GM19397 (cell line): ENCODE data around the gene ZNF593OS.

Source experiments
- ATAC-seq: cut with Tn5 transposase; IDR thresholded peaks from one replicate; pipeline ENCODE4 v1.9.1; 2021; ENCODE audit warnings: mild to moderate bottlenecking, moderate library complexity; ENCODE audit not compliant: unreplicated experiment

Gene ZNF593OS

DNA sequence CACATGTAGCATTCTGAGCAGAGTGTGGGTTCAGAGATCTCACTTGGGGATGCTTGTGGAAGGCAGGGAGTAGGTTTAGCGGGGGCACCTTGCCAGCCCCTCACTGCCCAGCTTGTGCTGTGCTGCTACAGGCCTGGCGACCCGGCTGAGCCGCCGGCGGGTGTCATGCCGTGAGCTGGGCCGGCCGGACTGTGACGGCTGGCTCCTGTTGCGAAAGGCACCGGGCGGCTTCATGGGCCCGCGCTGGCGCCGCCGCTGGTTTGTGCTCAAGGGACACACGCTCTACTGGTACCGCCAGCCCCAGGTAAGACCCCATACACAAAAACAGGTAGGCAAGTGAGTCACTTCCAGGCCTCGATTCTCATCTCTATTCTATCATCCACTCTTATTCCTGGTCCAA is 13.3 kb upstream of the ZNF593OS start:
- ATAC-seq: no peak

DNA sequence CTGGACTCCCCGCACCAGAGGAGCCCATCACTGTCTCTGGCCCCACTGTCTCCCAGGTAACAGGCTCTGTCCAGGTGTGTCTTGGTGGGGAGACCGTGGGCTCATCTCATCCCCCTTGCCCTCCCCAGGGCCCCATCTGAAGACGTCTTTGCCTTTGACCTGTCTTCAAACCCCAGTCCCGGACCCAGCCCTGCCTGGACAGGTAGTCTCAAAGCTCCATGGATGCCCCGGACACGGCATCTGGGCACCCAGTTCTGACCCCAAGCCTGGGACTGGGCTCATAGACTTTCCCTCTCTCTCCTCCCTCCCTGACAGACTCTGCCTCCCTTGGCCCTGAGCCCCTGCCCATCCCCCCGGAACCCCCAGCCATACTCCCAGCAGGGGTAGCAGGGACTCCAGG is 12.5 kb upstream of the ZNF593OS start:
- no peak for ATAC-seq

DNA sequence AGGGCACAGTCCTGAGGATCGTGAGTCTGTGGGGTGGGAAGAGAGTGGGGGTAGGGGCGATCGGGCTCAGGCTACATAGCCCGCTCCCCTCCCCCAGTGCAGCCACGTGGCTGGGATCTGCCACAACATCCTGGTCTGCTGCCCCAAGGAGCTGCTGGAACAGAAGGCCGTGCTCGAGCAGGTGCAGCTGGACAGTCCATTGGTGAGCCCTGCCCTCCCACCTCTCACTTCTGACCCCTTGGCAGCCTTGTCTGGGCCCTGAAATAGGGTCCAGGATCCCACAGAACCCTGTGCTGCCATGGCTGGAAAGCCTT is 10.7 kb upstream of the ZNF593OS start:
- no peak for ATAC-seq

DNA sequence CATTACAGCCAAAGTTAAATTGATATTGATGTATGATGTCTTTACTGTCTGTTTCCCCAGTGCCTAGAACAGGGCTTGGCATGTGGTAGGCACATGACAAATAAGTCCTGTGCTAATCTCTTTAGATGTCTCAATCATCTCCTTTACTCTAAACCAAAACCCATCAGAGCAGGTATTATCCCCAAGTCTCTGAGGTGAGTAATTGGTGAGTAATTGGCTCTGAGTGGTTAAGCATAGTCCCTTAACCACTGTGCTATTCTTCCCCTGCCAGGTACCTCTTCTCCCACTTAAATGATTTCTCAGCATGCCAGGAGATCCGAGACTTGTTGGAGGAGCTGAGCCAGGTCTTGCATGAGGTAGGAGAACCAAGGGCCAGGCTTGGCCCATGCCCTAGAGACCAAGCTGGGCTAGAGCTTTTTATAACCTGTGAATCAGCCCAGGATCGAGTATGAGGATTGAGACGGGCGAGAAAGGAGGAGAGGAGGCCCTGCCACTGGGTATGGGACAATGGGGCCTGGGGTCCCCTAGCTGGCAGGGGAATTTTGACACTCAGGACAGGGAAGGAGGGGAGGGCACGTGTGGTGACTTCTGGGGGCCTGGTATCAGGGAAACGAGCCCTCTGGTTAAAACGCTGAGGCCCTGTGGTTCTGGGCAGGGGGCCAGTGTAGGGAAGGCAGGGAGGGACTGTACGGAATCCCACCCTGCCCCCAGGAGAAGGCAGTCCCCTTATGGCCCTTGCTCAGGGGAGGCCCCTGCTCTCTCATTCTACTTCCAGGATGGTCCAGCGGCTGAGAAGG is 10.2 kb upstream of the ZNF593OS start:
- no peak for ATAC-seq

DNA sequence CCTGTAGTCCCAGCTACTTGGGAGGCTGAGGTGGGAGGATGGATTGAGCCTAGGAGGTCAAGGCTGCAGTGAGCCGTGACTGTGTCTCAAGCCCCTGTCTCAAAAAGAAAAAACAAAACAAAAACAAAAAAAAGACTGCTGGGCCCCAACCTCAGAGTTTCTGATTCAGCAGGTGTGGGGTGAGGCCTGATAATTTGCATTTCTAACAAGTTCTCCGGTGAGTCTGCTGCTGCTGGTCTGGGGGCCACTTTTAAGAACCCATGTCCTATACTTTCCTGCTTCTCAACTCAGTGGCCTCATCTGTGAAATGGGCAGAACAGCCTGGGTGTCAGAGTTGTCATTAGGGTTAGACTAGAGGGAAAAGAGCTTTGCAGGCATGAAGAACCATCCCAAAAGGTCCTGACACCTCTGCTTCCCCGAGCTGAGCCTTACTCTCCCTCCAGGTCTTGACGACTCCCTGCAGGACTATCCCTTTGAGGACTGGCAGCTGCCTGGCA is 8.4 kb upstream of the ZNF593OS start:
- ATAC-seq: no peak

DNA sequence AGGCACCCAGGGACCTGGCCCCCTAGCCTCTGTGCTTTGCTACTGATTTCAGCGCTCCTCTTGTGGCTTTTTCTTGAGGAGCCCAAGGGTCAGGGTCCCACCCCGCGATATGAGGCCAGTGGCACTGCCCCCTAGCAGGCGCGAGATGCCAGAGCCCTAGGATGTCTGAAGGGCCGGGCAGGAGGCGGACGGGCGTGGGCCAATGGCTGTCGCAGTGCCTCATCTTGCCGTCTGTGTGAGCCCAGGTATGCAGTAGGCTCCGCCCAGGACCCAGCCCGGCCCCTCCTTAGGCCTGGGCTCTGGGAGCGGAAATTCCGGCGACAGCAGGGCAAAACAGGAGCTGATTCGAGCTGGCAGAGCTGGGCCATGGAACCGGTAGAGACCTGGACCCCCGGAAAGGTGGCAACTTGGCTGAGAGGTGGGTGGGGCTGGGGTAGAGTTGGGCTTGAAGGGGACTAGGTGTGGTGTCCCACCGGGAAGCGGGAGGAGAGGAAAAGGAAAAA is 5.6 kb upstream of the ZNF593OS start, which contains the start of gene CNKSR1:
Gene CNKSR1, plus strand, starts transcription at position 310 of the 503 bp plus-strand sequence. Its CDS starts 57 bp downstream, at position 367.
- no peak for ATAC-seq

DNA sequence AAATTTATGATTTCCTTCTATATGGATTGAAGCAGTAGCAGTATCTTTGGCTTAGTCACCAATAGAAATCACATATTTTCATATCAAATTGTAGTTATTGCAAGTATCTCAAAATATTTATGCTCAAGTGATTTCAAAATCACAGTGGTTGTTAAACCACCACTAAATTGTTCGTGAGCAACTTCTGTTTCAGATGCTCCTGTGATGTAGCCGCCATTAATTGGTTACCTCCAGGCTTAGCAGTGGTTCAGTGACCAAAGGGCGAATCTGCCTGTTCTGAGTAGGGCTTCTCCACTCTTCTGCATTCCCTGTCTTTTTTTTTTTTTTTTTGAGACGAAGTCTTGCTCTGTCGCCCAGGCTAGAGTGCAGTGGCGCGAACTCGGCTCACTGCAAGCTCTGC is 3.7 kb upstream of the ZNF593OS start:
- no peak for ATAC-seq

DNA sequence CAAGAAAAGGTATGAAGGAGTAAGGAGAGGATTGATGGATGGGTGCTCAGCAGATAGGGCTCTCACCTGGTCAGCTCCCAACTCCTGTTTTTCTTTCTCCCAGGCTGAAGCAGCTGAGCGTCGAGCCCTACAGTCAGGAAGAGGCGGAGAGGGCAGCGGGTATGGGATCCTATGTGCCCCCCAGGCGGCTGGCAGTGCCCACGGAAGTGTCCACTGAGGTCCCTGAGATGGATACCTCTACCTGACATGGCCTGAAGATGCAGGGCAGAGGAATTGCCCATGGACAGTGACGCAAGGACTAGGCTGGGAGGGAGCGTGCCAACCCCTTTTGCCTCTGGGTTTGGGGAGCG is 1.2 kb downstream of the ZNF593OS start:
- ATAC-seq: no peak

DNA sequence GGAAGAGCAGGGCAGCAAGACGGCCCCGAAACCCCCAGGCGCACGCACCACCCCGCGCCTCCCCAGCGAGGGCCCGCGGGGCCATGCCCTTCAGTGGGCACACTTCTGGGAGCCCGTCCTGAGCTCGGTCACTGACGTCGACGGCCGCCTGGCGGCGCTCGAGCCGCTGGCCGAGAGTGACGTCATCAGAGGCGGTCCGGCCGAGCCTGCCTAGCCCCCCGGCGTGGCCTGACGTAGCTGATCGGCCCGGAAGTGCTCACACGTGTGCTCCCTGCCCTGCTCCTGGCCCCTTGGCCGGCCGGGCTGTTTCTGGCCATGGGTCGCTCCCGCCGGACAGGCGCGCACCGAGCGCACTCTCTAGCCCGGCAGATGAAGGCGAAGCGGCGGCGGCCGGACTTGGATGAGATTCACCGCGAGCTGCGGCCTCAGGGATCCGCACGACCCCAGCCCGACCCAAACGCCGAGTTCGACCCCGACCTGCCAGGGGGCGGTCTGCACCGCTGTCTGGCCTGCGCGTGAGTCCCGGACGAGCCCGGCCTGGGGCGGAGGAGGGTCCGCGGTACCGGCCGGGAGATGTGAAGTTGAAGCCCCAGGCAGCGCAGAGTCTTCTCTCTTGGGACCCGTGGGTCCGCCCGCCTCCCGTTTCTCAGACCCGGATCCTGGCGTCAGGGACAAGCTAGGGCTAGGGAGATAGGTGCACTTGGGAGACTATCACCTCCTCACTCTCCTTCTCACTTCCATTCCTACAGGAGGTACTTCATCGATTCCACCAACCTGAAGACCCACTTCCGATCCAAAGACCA is 1.8 kb downstream of the ZNF593OS start, which contains the start of gene ZNF593:
Gene ZNF593, plus strand, starts transcription at position 240 of the 803 bp plus-strand sequence. Its CDS starts 76 bp downstream, at position 316.
- ATAC-seq: peak; percentile 87

DNA sequence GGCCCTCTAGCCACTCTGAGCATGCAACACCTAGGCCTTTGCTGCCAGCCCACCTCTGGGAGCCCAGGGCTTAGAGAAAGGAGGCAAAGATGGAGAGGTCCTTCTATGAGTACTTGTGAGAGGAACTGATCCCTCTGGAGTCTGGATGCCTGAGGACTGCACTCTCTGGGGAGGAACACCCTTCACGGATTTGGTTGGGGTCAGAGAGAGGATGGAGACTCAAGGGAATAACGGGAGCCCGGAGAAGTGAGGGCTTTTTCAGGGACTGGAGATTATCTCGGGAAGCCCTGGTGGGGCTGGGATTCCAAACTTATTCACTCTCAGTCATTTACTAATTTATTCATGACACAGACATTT is 2.5 kb downstream of the ZNF593OS start:
- ATAC-seq: no peak

DNA sequence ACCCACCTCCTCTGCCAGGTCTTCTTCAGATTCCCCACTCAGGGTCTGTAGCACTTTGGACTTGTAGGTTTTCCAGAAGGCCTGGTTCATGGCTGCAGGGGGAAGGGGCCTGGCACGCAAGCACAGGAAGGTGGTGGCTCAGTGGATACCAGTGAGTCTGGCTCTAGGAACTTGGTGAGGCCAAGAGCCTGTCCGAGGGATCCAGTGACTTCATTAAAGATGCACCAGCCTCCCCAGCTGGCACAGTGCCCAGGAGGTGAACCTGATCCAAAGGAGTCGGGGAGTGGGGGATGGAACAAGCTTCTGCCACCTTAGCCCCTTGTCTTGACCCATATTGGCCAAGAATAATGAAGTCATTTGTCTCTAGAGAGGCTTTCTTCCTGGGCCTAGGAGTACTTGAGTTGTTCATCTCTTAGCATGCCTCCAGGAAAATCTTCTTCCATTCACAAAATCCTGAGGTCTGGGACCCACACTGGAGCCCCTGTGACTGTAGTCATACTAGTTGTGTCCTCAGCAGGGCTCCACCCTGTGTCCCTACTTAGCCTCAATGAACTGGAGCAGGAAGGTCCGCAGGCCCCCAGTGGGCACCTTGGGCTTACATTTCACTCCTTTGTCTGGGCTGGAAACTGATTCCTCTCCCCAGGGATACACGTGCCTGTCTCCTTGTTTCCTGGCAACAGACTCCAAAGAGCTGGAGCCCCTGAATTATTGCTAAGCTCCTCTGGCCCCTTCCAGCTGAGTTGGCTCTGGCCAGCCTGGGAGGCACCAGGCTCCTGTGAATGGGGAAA is 3.0 kb downstream of the ZNF593OS start, which contains the start of gene C1orf232:
Gene C1orf232, minus strand, starts transcription at position 554 of the 788 bp plus-strand sequence. Its CDS starts 464 bp downstream, at position 90.
- no peak for ATAC-seq

DNA sequence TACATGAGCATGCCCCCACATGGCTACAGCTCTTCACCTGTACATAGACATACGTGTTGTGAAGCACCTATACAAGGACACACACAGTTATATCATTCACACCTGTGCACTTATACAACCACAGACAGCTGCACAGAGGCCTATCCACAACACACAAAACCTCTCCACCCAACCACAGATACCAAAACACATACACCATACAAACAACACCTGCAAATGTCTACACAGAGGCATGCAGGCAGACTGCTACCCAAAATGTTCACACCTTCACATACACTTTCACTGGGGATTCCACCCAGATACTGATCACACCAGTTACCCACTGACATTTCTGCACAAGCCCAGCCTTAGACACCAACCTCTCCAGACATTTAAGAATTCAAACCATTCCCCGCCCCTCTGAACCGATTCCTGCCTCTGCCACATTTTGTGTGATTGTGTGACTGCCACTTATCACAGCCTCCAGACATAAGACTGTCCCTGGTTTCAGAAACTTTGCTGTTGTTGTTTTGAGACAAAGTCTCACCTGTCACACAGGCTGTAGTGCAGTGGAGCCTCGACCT is 4.8 kb downstream of the ZNF593OS start:
- no peak for ATAC-seq

DNA sequence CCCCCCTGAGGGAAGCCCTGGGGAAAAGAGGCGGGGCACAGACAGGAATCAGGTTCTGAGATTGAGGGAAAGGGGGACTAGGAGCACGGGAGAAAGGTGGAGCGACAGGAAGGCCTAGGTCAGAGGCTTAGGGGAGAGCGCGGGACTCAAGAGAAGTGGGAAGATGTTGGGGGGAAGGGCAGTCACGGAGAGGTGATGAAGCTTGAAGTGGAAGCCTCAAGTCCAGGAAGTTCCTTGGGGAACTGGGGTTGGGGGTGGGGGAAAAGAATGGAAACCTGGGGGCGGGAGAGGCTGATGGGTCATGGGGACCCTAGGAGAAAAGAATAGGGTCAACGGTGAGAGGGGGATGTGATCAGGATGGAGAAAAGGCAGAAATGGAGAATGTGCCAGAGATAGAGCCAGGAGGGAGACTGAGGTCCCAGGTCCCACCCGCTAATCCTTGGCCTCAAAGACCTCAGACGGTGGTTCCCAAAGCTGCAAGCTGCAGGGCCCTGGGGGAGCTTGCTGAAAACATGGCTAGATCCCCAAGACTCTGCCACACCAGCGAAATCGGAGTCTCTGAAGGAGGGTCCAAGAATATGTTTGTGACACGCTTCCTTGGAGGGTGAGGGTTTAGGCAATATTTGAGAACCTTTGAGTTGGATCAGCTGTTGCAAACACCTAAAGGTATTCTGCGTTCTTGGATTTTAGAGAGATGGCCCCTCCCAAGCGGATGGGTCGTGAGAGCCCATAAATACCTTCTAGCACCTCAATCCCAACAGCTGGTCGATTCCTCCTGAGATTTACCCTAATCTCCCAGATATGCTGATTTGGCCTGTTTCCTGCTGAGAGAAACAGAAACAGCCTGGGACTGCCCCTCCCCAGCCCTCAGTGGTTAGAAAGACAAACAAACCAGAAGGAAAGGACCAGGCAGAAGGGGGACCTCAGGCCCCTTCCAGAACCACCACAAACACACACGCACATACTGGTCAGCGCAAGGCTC is 6.5 kb downstream of the ZNF593OS start:
- no peak for ATAC-seq

DNA sequence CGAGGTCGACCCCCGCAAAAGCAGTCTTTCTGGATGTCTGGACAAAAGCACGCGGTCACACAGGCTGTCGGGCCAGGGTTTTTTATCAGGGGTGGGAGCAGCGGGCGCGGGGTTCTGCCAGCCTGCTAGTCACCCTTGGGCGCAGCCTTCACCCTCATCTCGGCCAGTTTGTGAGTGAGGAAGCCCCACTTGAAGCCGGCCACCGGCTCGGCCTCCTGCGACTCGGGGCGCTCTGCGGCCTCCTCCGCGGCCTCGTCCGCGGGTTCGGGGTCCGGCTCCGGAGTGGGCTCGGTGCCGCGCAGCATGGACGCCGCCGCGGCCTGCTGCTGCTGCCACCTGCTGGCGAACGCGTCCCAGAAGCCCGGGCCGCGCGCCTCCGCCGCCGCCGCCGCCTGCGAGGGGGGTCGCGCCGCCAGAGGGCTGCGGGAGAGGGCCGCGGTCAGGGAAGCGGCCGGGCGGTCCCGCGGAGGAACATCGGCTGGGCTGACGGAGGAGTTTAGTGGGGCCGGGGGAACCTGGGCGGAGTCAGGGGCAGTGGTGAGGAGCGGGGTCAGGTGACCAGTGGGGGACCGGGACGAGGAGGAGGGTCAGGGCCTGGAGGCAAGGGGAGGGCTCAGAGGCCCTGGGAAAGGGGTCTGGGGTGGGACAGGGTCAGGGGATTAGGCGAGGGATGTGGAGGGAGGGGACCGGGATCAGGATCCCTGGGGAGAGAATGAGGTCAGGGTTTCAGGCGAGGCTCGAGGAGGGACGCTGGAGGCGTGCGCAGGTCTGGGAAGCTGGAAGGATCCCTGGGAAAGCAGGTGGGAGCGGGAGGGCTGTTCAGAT is 7.4 kb downstream of the ZNF593OS start:
- ATAC-seq: no peak

DNA sequence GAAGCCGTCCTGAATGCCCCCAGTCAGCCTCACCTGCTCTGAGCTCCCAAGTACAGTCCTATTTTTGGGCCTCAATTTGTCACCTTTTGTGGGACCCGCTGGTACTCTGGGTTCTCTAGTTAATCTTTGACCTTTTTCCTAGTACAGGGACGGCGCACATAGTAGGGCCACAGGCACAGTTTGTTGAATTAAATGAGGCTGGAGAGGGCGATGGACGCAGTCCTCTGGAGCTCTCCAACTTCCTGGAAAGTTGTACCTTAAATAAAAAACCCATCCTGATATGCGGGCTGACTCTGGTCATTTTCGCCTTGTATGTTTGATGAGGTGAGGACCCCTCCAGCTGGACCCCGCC is 8.0 kb downstream of the ZNF593OS start:
- no peak for ATAC-seq

DNA sequence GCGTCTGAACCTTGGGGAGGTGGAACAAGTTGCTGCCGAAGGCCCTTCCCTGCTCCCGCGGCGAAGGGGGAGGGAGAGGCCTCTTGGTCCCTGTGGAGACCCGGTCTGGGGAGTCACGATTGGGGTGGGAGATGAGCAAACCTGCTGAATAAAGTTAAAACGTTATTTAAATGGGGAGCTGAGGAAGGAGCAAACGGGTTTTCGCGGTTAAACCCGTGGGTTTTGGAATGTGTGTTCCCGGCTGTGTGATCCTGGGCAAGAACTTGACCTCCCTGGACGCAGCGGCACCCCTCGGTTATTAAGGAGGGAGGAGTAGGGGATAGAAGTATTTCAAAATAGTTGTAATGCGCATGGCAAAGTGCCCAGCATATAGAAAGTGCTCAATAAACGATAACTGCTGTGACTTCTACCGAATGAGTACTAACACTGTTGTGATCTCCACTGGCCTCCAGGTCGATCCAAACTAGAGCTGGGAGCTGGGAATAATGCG is 9.4 kb downstream of the ZNF593OS start:
- no peak for ATAC-seq

DNA sequence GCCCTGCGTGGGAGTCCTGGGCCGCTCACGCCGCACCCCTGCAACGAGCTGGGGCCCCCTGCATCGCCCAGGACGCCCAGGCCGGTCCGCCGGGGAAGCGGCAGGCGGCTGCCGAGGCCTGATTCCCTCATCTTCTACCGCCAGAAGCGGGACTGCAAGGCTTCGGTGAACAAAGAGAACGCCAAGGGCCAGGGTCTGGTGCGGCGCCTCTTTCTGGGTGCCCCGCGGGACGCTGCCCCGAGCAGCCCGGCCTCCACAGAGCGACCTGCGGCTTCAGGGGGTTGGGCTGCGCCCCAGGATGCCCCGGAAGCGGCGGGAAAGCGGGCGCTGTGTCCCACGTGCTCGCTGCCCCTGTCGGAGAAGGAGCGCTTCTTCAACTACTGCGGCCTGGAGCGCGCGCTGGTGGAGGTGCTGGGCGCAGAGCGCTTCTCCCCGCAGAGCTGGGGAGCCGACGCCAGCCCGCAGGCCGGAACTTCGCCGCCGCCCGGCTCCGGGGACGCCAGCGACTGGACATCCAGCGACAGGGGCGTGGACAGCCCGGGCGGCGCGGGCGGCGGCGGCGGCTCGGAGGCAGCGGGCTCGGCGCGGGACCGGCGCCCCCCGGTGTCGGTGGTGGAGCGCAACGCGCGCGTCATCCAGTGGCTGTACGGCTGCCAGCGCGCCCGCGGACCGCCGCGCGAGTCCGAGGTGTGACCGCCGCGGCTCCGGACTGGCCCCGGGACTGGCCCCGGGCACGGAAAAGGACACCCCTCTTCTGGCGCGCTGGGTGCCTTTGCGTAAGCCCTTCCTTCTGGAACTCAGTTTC is 10.0 kb downstream of the ZNF593OS start:
- ATAC-seq: no peak
